Karpas-422 (cell line): ENCODE data around the gene ZNF212. TPM values are rescaled to one million over a fixed set of nuclear protein-coding genes. Genes with fewer than 3 reads are reported as not detected.

Experiments
- DNase-seq: peaks from one replicate; pipeline ENCODE4 v3.0.0-alpha.2; 2015
- H2AFZ ChIP-seq: fragments of 200-600 bp; sonication (generic); 2 replicates; pipeline ENCODE4 v1.6.1; 2014; ENCODE audit warnings: antibody characterized with exemption, low read length, mixed read lengths
- H3K27ac ChIP-seq: fragments of 200-600 bp; sonication (generic); 2 replicates; pipeline ENCODE4 v1.5.1; 2014; ENCODE audit warnings: mild to moderate bottlenecking, low read length, moderate library complexity
- H3K27me3 ChIP-seq: fragments of 200-600 bp; sonication (generic); 2 replicates; pipeline ENCODE4 v1.6.1; 2014; ENCODE audit warnings: low read length, mixed read lengths
- H3K36me3 ChIP-seq: fragments of 200-600 bp; sonication (generic); 2 replicates; pipeline ENCODE4 v1.6.1; 2014; ENCODE audit warnings: low read length, mixed read lengths; ENCODE audit not compliant: insufficient read depth
- H3K4me1 ChIP-seq: fragments of 200-600 bp; sonication (generic); 2 replicates; pipeline ENCODE4 v1.6.1; 2014; ENCODE audit warnings: mild to moderate bottlenecking, low read length, mixed read lengths
- H3K4me2 ChIP-seq: fragments of 200-600 bp; sonication (generic); 2 replicates; pipeline ENCODE4 v1.6.1; 2014; ENCODE audit warnings: low read length, low read depth, mild to moderate bottlenecking; ENCODE audit not compliant: poor library complexity, severe bottlenecking
- H3K4me3 ChIP-seq: fragments of 200-600 bp; sonication (generic); 2 replicates; pipeline ENCODE4 v1.5.1; 2014; ENCODE audit warnings: mild to moderate bottlenecking, antibody characterized with exemption, low read length, mixed read lengths
- H3K79me2 ChIP-seq: fragments of 200-600 bp; sonication (generic); 2 replicates; pipeline ENCODE4 v1.6.1; 2014; ENCODE audit warnings: mild to moderate bottlenecking, low read length, mixed read lengths
- H3K9ac ChIP-seq: fragments of 200-600 bp; sonication (generic); 2 replicates; pipeline ENCODE4 v1.6.0; 2014; ENCODE audit warnings: low read length
- H3K9me2 ChIP-seq: fragments of 200-600 bp; sonication (generic), shearing (Covaris generic); replicated peaks from 2 replicates; pipeline ENCODE4 v1.6.0; 2014; ENCODE audit warnings: mild to moderate bottlenecking, low read length, moderate library complexity; ENCODE audit not compliant: insufficient read depth
- H3K9me3 ChIP-seq: fragments of 300-700, 200-600 bp; sonication (generic); 2 replicates; pipeline ENCODE4 v1.6.1; 2014; ENCODE audit warnings: low read length, mixed read lengths
- H4K20me1 ChIP-seq: fragments of 200-600 bp; sonication (generic); 2 replicates; pipeline ENCODE4 v1.6.1; 2014; ENCODE audit warnings: mild to moderate bottlenecking, antibody characterized with exemption, low read length, low read depth; ENCODE audit not compliant: insufficient read depth
- small RNA-seq: library from RNA; depleted of rRNA; stranded (forward); fragments of <200 nt; gene quantifications from one replicate; pipeline ENCODE3, GENCODE V24; 2014
- total RNA-seq: library from RNA; depleted of rRNA; stranded (reverse); fragments of >200 nt; shearing (Covaris generic); gene quantifications from 2 replicates; pipeline ENCODE4 v1.2.3, GENCODE V29; 2014; ENCODE audit warnings: low replicate concordance; rRNA removed

The ZNF212 gene
- total RNA-seq, 1 experiment from 2014 or later, result 3.5 TPM

- no peak for DNase-seq
- Histone ChIP-seq H3K27me3 (no peaks in the 10 kb centered on the region), H3K27ac (no peak overlapping the region), H3K9me2 (no peaks in the 10 kb centered on the region), H3K4me1 (no peaks in the 10 kb centered on the region), H3K79me2 (no peaks in the 10 kb centered on the region), H2AFZ (no peak overlapping the region), H3K9ac (no peak overlapping the region), H4K20me1 (no peaks in the 10 kb centered on the region), H3K9me3 (no peaks in the 10 kb centered on the region), H3K36me3 (no peaks in the 10 kb centered on the region), H3K4me3 (no peak overlapping the region), H3K4me2 (no peak overlapping the region)
Measured at GRCh38 chr7:149302865-149303264, 63.4 kb downstream of the ZNF212 start.

DNA sequence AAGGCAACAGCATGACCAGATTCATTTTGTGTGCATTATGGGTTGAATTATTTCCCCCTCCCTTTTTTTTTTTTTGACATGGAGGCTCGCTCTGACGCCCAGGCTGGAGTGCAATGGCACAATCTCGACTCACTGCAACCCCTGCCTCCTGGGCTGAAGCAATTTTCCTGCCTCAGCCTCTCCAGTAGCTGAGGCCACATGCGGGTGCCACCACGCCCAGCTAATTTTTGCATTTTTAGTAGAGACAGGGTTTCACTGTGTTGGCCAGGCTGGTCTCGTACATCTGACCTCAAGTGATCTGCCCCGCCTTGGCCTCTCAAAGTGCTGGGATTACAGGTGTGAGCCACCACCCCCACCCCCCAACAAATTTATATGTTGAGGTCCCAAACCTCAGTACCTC lies 64.6 kb downstream of the ZNF212 start:
- no peak overlapping the region for H3K9ac ChIP-seq
- H3K36me3 ChIP-seq, result no peaks in the 10 kb centered on the region
- H3K4me2 ChIP-seq, result no peak overlapping the region
- H3K27ac ChIP-seq, result no peak overlapping the region
- no peak for DNase-seq
- H3K27me3 ChIP-seq, result no peaks in the 10 kb centered on the region
- no peak overlapping the region for H3K4me3 ChIP-seq
- H3K4me1 ChIP-seq, result no peaks in the 10 kb centered on the region
- no peaks in the 10 kb centered on the region for H3K9me2 ChIP-seq
- H3K79me2 ChIP-seq, result no peaks in the 10 kb centered on the region
- no peaks in the 10 kb centered on the region for H4K20me1 ChIP-seq
- no peaks in the 10 kb centered on the region for H3K9me3 ChIP-seq
- H2AFZ ChIP-seq, result no peak overlapping the region

Small RNA genes within 50 kb of the gene (small RNA-seq; reads per million reads assigned to genes)
- not detected for gene AC004890.1

Other genes starting within 250 kb of the ZNF212 start
- 71.3 and 116 TPM in 2 replicates for gene PDIA4, start 211.1 kb upstream of the ZNF212 start, total RNA-seq
- gene ZNF786, start 148.9 kb upstream of the ZNF212 start, total RNA-seq, result 4.4 and 8.7 TPM in 2 replicates
- gene ZNF425, start 113.3 kb upstream of the ZNF212 start, total RNA-seq, result 0.41 and 1.8 TPM in 2 replicates
- 8.4 and 13.9 TPM in 2 replicates for gene ZNF398, start 92.2 kb upstream of the ZNF212 start, total RNA-seq
- gene ZNF282, start 44.1 kb upstream of the ZNF212 start, total RNA-seq, result 20.7 and 20.8 TPM in 2 replicates
- gene ZNF783, start 22.5 kb downstream of the ZNF212 start, total RNA-seq, result 24.3 and 50.0 TPM in 2 replicates
- 5.7 and 12.6 TPM in 2 replicates for gene ZNF777, start 221.4 kb downstream of the ZNF212 start, total RNA-seq